ENCODE data around the gene IL1RL1.

IL1RL1 gene

GRCh38 chr2:102337481-102338386 is 26.4 kb downstream of the IL1RL1 start:
- FAIRE-seq, result no peak

- no peak for FAIRE-seq
Measured at GRCh38 chr2:102340778-102341177, 29.4 kb downstream of the IL1RL1 start.

- no peak for FAIRE-seq
Measured at GRCh38 chr2:102342888-102343287, 31.5 kb downstream of the IL1RL1 start.

- FAIRE-seq, result no peak
Measured at GRCh38 chr2:102344397-102344796, 33.0 kb downstream of the IL1RL1 start.

- no peak for FAIRE-seq
Measured at GRCh38 chr2:102345329-102345920, 34.1 kb downstream of the IL1RL1 start.

- no peak for FAIRE-seq
Measured at GRCh38 chr2:102346381-102347130, 35.2 kb downstream of the IL1RL1 start.

- FAIRE-seq, result no peak
Measured at GRCh38 chr2:102350137-102350793, 38.9 kb downstream of the IL1RL1 start.

GRCh38 chr2:102355526-102356380 is 44.4 kb downstream of the IL1RL1 start, which contains the start of gene IL18R1:
Gene IL18R1, plus strand, starts transcription at chr2:102355796. Its CDS starts 6,865 bp downstream, at chr2:102362661.
- no peak for FAIRE-seq

- FAIRE-seq, result no peak
Measured at GRCh38 chr2:102356381-102356712, 45.0 kb downstream of the IL1RL1 start.

GRCh38 chr2:102356741-102357140 is 45.4 kb downstream of the IL1RL1 start:
- no peak for FAIRE-seq

GRCh38 chr2:102357937-102358336 is 46.6 kb downstream of the IL1RL1 start:
- no peak for FAIRE-seq

GRCh38 chr2:102358496-102358895 is 47.1 kb downstream of the IL1RL1 start:
- no peak for FAIRE-seq

GRCh38 chr2:102359527-102359926 is 48.2 kb downstream of the IL1RL1 start:
- FAIRE-seq, result no peak

GRCh38 chr2:102361632-102362241 is 50.4 kb downstream of the IL1RL1 start:
- no peak for FAIRE-seq

- no peak for FAIRE-seq
Measured at GRCh38 chr2:102365763-102366162, 54.4 kb downstream of the IL1RL1 start.

GRCh38 chr2:102366406-102367112 is 55.2 kb downstream of the IL1RL1 start:
- FAIRE-seq, result no peak

GRCh38 chr2:102367331-102367971 is 56.1 kb downstream of the IL1RL1 start:
- FAIRE-seq, result no peak

GRCh38 chr2:102368461-102369109 is 57.2 kb downstream of the IL1RL1 start:
- FAIRE-seq, result no peak

GRCh38 chr2:102369866-102370265 is 58.5 kb downstream of the IL1RL1 start:
- no peak for FAIRE-seq

GRCh38 chr2:102376052-102376591 is 64.8 kb downstream of the IL1RL1 start:
- no peak for FAIRE-seq

Measured in islet of Langerhans (tissue), 1 donor.